HG03354 (cell line): ENCODE data around the gene DNAH10.

Source experiments
- ATAC-seq: cut with Tn5 transposase; IDR thresholded peaks from one replicate; pipeline ENCODE4 v1.9.1; 2021; ENCODE audit warnings: mild to moderate bottlenecking; ENCODE audit not compliant: unreplicated experiment, poor library complexity, severe bottlenecking

DNAH10 gene

DNA sequence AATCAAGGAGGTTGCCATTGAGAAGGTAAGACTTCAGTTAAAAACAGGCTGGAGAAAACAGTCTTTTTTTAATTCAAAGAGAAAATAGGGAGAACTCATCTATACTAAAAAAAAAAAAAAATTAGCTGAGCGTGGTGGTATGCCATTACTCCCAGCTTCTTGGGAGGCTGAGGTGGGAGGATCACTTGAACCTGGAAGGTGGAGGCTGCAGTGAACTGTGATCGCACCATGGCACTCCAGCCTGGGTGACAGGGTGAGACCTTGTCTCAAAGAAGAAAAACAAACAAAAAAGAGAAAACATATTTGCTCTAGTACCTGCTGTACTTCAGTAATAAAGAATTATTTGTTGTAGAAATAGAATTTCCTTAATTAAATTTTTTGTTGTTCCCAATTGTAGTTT lies 68.6 kb downstream of the DNAH10 start:
- ATAC-seq = no peak

DNA sequence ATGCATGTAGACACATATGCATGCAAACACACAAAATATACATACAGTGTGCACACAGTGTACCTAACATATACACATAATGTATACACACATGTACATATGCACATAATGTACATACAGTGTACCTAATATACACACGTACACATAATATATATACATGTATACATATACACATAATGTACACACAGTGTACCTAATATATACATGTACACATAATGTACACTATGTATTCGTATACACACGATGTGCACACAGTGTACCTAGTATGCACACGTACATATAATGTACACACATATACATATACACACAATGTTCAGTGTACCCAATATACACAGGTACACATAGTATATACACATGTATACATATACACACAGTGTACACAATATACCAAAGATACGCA lies 70.0 kb downstream of the DNAH10 start:
- ATAC-seq = no peak

DNA sequence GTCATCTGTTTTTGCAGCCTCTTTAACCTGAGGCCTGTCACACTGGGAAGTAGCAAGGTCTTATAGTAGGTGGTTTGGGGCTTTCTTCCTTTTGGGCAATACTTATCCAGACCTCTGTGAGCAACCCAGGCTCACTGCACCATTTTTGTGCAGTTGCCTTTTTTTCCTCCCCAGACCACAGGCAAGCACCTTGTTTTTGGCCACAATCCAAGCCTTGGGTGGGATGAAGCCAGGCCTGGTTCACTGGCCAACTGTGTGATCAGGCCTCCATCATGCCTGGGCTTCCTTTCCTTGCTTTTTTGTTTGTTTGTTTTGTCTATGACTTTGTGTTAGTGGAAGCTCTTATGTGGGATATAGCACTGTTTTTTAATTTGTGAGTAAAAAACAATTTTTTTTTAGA lies 71.7 kb downstream of the DNAH10 start:
- ATAC-seq = no peak

DNA sequence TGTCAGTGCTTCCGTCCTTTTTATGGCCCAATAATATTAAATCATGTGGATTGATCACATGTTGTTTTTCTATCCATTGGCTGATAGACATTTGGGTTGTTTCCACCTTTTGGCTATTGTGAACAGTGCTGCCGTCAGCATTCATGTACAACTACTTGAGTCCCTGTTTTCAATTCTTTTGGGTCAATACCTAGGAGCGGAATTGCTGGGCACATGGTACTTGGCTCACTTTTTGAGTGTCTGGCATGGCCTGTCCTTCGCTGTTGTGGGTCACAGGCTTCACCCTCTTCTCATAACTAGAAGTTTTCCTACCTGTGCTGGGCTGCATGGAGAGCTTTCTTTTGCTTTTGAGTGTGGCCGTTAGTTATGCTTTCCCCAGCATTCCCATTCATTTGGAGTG lies 72.7 kb downstream of the DNAH10 start:
- ATAC-seq = no peak

DNA sequence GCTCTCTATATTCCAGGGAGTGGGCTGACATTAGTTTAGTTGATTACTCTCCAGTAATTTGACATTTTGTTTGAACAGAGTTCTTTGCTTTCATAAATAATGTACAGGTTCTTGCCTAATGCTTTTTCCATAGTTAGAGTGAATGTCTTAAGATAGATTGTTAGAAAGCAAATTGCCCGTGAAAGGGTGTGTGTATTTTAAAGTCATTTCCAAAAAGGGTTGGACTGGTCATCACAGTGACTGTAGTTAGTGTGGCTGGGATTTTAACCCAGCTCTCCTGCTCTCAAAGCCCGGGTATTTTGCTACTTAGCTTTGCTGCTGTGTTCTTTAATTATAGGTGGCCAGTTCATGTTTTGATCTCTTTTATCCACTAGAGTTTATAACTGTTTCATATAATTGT lies 74.2 kb downstream of the DNAH10 start:
- ATAC-seq = no peak

DNA sequence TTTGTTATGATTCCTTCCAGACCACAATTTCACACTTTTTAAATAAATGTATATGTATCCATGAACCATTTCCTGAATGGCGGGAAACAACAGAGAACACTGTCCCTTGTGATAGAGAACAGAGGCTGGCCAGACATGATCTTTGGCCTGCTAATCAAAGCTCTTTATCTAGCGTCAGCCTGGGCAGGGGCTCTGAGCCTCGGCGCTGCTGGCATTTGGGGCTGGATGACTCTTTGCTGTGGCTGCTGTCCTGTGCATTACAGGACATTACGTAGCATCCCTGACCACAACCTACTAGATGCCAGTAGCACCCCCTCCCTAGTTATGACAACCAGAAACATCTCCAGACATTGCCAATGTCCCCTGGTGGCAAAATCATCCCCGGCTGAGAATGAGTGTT lies 77.7 kb downstream of the DNAH10 start:
- ATAC-seq = no peak

DNA sequence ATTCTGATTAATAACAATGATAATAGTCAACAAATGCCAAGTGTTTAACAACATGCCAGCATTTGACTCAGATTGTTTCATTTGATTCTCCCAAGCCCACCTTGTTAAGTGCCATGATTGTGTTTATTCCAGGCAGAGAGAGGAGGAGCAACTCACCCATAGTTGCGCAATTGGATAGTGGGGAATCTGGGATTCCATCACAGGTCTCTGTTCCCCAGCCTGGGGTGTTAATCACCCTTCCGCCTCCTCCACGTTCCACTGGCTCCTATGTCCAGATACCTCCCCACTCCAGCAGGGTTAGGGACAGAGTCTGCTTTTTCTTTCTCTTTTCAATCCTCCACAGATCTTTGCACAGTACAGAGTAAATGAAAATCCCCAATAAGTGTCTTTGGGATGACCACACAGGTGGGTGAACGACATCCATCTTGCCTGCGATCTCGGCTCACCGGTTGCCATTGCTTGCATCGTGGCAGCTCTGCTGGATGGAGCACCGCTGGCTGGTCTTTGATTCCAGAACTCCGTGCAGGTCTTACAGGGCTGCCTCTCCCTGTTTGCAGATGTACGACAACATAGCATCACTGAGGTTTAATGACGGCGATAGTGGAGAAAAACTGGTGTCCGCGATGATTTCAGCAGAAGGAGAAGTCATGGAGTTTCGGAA lies 78.8 kb downstream of the DNAH10 start:
- no peak for ATAC-seq

DNA sequence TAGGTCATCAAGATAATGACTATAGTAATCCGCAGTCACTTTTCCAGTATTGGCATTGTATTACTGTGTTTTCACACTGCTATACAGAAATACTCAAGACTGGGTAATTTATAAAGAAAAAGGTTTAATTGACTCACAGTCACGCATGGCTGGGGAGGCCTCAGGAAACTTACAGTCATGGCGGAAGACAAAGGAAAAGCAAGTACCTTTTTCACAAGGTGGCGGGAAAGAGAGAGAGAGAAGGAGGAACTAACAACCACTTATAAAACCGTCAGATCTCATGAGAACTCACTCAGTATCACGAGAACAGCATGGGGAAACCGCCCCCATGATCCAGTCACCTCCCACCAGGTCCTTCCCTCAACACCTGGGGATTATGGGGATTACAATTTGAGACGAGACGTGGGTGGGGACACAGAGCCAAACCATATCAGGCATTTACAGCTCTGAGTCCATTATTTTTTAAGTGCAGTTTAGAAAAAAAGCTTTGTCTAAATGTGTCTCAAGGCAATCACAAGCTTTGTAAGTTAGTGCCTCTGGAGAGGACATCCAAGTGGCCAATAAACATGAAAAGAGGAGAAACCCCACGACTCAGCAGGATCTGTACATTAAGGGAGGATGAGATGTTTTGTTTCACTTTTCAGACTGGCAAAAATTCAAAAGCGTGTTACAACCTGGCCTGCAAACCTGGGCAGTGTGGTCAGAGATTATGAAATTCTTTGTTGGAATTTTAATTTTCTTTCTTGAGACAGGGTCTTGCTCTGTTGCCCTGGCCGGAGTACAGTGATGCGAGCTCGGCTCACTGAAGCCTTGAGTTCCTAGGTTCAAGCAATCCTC lies 82.0 kb downstream of the DNAH10 start:
- no peak for ATAC-seq

DNA sequence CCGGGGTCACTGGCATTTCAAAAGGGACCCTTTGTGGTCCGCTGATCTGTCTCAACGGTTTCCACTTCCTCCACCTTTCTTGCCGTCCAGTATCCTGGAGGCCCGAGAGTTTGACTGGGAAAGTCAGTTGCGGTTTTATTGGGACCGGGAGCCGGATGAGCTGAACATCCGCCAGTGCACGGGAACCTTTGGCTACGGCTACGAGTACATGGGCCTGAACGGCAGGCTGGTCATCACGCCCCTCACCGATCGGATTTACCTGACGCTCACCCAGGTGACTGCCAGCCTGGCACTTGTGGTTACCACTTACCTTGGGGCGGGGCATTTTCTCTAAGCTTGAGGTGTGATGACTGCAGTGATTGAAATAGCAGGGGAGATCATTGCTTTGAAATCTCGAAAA lies 83.8 kb downstream of the DNAH10 start:
- no peak for ATAC-seq

DNA sequence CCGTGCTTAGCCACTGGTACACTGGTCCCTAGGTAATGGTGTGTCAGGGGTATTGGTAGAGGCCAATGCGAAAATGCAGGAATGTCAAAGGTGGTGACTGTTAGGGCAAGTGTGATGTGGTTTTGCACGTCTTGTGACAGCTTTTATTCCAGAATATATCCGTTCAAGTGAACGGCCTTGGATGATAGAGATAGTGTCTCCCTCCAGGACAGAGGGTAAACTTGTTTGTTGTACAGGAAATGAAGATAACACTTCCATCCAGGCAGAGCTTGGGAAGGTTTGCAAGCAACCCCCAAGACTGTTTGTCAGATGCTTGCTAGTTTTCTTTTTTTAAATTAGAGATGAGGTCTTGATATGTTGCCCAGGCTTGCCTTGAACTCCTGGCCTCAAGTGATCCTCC lies 84.2 kb downstream of the DNAH10 start:
- no peak for ATAC-seq

DNA sequence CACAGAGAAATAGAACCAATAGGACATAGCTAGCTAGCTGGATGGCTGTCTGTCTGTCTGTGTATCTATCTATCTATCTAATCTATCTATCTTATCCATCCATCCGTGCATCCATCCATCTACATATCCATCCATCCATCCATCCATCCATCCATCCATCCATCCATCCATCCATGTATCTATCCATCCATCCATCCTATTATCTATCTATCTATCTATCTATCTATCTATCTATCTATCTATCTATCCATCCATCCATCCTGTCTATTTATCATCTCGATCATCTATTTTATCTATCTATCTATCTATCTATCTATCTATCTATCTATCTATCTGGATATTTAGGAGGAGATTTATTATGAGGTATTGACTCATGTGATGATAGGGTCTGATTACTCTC lies 84.9 kb downstream of the DNAH10 start:
- ATAC-seq = no peak

DNA sequence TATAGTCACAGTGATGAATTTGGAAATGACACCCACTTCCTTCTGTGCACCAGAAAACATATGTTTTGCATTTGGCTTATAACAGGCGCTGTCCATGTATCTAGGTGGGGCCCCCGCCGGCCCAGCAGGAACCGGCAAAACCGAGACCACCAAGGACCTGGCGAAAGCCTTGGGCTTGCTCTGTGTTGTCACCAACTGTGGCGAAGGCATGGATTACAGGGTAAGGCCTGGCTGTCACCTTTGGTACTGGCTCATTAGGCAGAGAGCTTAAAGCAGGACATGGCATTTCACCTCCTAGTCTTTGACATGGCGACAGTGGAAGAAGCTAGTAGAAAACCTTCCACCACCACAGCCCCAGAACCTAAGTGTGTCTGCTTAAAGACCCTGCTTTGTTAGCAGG lies 85.8 kb downstream of the DNAH10 start:
- ATAC-seq = no peak

DNA sequence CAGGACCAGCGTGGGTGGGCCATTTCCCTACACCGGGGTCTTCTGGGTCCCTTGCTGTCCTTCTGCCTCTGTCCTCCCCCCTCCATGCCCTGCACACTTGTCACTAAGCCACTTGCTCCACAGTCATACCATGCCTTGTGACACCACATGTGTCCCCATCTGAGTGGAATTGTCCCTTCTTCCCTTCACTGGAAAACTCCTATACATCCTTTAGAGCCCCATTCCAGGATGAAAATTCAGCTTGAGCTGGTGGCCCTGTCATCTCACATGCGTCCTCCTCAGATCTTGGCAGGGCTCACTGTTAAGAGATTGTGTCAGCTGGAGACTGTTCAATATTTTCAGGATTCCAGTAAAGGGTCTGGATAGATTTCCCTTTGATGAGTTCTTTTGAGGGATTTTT lies 87.4 kb downstream of the DNAH10 start:
- no peak for ATAC-seq

DNA sequence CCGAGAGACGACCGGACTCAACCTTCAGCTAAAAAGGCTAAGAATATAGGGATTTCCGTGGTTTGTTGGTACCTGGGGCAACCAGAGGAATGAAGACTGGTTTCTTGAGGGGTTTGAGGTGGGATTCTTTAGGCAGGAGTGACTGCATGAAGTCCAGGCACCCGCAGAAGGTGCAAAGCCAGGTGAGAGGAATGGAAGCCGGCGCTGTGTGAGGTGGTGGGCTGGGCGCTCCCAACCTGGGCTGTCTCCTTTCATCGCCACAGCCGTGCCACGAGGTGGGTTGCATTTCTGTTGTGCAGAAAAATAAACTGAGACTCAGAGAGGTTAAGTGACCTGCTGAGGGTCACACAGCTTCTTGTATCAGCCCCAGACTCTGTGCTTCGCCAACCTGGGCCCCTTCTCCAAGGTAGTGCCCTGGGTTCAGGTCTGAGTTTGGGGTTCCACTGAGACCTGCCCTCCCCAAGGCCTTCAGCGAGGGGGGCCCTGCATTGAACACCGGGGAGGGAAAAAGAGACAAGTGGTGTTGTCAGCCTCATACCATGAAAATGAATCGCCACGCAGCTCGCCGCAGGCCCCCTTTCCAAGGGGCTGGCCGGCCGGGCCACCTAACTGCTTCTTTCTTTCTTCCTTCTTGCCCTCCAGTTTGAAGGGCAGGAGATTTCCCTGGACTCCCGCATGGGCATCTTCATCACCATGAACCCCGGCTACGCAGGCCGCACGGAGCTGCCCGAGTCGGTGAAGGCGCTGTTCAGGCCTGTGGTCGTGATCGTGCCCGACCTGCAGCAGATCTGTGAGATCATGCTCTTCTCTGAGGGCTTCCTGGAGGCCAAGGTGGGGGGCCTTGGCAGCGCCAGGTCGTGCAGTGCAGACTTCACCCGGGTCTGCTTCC lies 88.4 kb downstream of the DNAH10 start:
- no peak for ATAC-seq

DNA sequence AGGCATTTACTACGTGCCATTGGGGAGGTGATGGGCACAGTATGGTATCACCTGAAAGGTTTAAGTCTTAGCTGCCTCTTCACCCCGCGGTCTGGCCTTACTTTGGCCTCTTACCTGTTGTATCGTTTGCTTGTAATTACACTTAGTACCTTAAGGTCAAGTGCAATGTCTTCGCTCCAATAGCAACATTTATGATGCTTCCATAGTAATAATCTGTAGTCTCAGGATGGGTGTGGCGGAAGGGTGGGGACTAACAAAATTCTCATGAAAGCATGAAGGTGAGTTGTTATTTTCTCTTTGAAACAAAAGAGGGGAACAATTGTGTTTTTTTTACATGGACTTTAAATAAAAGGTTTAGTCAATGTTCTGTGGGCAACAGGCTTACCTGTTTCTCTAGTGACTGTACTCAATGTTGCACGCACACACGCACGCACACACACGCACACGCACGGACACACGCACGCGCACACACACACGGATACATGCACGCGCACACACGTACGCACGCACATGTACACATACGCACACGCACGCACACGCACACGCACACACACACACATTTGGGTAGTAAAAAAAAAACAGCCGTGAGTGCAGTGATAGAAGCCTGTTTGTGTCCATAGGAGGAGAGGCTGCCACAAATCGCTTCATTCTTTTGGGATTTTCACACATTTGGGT lies 91.4 kb downstream of the DNAH10 start:
- no peak for ATAC-seq

DNA sequence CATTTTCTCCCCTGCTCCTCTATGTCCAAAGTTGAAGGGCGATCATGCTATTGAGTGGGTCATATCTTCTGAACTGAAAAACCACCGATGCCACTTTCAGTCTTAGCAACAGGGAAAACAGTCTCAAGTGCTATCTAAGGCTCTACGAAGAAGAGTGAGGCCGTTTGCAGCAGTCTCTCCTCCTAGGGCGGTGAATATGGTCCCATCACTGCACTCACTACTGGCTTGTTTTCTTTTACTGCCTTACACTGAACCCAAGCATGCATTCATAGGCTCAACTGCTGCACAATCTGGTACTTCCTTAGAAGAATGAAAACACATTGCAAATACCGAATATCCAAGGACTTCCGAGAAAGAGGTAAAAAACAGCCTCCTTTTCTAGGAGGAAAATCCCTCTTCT lies 92.1 kb downstream of the DNAH10 start:
- ATAC-seq = no peak

DNA sequence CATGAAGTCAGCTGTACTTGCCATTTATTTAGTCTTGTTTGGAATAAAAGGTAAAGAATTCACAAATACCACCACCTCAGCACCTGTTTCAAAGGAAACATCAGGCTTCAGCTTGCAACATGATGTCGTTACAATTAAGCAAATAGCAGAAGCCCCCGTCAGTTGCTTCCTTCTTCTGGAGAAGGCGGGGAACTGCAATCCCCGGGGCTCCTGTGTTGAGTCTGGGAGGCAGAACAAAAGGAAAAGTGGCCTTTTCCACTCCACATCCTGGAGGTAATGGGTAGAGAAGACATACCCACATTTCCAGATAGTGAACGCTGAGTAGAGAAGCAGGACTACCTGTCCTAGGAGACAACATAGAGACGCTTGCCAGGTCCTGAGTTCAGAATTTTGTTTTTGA lies 92.8 kb downstream of the DNAH10 start:
- no peak for ATAC-seq

DNA sequence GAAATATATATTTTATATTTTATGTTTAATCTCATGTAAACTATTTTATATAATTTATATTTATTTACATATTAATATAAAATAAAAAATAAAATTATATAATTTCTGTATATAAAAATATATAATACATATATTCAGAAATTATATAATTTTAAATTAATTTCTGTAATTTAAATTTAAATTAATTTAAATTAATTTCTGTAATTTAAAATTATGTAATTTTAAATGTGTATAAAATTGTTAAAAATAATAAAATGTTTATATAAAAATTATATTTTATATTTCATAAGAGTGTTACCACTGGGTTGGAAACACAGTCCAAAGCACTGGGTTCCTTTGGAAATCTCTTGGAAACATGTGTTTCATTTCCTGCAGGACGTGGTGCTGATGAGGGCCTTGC lies 94.6 kb downstream of the DNAH10 start:
- ATAC-seq = no peak

DNA sequence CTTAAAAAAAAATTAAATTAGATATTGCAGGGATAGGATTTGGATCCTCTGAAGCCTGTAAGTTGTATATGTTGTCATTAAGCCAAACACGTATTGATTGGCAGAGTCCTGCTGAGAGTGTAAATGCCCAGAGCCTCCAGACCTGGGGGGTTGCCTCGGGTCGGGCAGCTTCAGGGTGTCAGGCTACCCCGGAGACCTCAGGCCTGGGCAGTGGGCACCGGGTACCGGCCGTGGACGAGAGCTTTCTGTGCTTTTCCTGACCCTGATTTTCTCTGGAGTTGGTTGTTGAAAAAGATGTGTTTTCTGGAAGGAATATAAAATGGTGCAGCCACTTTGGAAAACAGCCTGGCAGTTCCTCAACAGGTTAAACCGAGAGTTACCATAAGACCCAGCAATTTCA lies 96.1 kb downstream of the DNAH10 start:
- ATAC-seq = no peak

DNA sequence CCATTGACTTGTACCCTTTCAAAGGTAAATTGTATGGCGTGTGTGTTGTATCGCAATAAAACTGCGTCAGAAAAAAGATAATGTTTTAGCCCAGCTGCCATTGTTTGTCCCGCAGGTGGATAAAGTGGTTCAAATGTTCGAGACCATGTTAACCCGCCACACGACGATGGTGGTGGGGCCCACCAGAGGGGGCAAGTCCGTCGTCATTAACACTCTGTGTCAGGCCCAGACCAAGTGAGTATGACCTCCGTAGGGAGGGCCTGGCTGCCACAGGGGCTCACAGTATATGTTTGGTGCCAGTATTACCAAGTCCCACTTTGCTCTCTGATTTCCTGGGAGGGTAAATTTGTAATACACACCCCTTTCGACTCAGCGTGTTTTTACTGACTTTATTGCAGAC lies 96.9 kb downstream of the DNAH10 start:
- no peak for ATAC-seq
